Adipocyte (in vitro differentiated cells): ENCODE results near the gene SYNPR.

Experiments
- DNase-seq: peaks from one replicate; pipeline ENCODE4 v3.0.0-alpha.2; 2015; ENCODE audit warnings: low read depth
- H3K27me3 ChIP-seq: replicated peaks from 2 replicates; pipeline ENCODE4 v1.7.0; 2013; ENCODE audit warnings: mild to moderate bottlenecking, low read length, moderate library complexity; ENCODE audit not compliant: control insufficient read depth, insufficient read depth
- H3K36me3 ChIP-seq: 2 replicates; pipeline ENCODE4 v1.7.0; 2013; ENCODE audit warnings: low read length, mild to moderate bottlenecking, moderate library complexity; ENCODE audit not compliant: control insufficient read depth, insufficient read depth, severe bottlenecking
- H3K4me1 ChIP-seq: 2 replicates; pipeline ENCODE4 v1.7.0; 2013; ENCODE audit warnings: mild to moderate bottlenecking, low read length, moderate library complexity; ENCODE audit not compliant: control insufficient read depth, insufficient read depth
- H3K4me3 ChIP-seq: 2 replicates; pipeline ENCODE4 v1.7.0; 2013; ENCODE audit warnings: mild to moderate bottlenecking, low read length, moderate library complexity
- H3K9ac ChIP-seq: 2 replicates; pipeline ENCODE4 v1.7.0; 2013; ENCODE audit warnings: mild to moderate bottlenecking, low read length, moderate library complexity
- H3K9me3 ChIP-seq: 2 replicates; pipeline ENCODE4 v1.7.0; 2013; ENCODE audit warnings: mild to moderate bottlenecking, low read length, moderate library complexity; ENCODE audit not compliant: control insufficient read depth

The SYNPR gene

DNA sequence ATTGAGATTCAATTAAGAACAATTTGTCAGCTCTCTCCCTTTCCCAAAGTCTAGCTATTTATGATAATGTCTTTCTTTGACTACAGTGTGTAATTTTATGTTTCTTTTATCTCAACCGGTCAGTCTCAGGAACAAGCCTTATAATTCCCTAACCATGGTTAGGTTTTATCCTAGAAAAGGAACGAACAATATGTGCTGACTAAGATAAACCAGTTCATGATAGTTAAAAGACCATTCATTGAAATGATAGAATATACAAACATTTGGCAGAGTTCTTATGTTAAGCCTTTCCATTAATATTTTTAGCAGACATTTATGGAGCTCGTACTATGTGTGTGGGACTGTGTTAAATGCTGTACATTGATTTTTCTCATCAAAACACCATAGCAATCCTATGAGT is 106.3 kb downstream of the SYNPR start:
- peaks cover 9% of the 10 kb centered on the region for H3K4me1 ChIP-seq
- no peak overlapping the region for H3K9ac ChIP-seq
- H3K4me3 ChIP-seq, result no peak overlapping the region
- H3K27me3 ChIP-seq, result no peaks in the 10 kb centered on the region
- H3K36me3 ChIP-seq, result no peaks in the 10 kb centered on the region
- no peak for DNase-seq
- H3K9me3 ChIP-seq, result no peaks in the 10 kb centered on the region

- no peaks in the 10 kb centered on the region for H3K9me3 ChIP-seq
- no peak overlapping the region for H3K9ac ChIP-seq
- no peaks in the 10 kb centered on the region for H3K27me3 ChIP-seq
- no peaks in the 10 kb centered on the region for H3K36me3 ChIP-seq
- peaks cover 9% of the 10 kb centered on the region for H3K4me1 ChIP-seq
- no peak overlapping the region for H3K4me3 ChIP-seq
- DNase-seq, result no peak
Measured at GRCh38 chr3:63385629-63386028, 107.5 kb downstream of the SYNPR start.

GRCh38 chr3:63386568-63386967 is 108.5 kb downstream of the SYNPR start:
- no peak for DNase-seq
- Histone ChIP-seq H3K9me3 (no peaks in the 10 kb centered on the region), H3K4me3 (no peak overlapping the region)

DNA sequence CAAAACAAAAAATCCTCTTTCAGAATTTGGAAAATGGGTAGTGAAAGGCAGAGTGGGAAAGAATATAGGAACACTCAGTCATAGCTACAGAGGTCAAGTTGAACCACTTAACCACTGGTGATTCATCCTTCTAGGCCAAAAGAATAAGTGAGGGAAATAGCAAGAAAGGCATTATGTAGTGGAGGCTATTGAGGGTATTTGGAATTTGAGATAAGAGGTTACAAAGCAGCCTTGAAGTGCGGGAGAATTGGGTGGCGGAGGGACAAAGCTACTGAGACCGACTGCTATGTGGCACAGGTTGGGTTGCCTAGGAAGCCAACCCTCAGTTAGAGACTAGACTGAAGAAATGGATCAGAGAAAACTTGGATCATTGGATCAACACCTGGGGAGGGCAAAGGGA is 109.5 kb downstream of the SYNPR start:
- H3K4me3 ChIP-seq, result no peak overlapping the region
- DNase-seq, result no peak
- H3K4me1 ChIP-seq, result peaks cover 9% of the 10 kb centered on the region
- H3K9me3 ChIP-seq, result no peaks in the 10 kb centered on the region
- no peak overlapping the region for H3K9ac ChIP-seq
- no peaks in the 10 kb centered on the region for H3K36me3 ChIP-seq
- no peaks in the 10 kb centered on the region for H3K27me3 ChIP-seq

More at GRCh38 chr3:63386568-63386967, 108.5 kb downstream of the SYNPR start:
- peaks cover 9% of the 10 kb centered on the region for H3K4me1 ChIP-seq
- no peaks in the 10 kb centered on the region for H3K36me3 ChIP-seq
- no peaks in the 10 kb centered on the region for H3K27me3 ChIP-seq
- no peak overlapping the region for H3K9ac ChIP-seq

- Histone ChIP-seq H3K27me3 (no peaks in the 10 kb centered on the region), H3K9ac (no peak overlapping the region), H3K36me3 (no peaks in the 10 kb centered on the region), H3K4me3 (no peak overlapping the region), H3K4me1 (peaks cover 9% of the 10 kb centered on the region), H3K9me3 (no peaks in the 10 kb centered on the region)
- no peak for DNase-seq
Measured at GRCh38 chr3:63390710-63391230, 112.7 kb downstream of the SYNPR start.

DNA sequence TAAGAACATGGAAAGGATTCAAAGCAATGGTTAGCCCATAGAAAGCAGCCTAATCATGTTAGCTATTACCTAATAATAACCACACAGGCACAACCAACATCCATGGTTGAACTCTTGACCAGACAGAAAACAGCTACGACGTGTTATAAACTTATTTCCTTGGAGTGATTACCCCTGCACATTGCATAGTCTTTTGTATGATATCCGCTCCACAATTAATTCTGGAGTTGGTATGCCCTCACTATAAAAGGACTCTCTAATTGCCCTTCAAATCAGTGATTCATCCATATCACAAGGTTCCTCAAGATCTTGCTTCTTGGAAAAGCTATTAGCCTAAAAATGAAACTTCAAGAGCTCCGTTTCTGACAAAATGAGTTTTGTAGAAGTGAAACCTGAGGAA is 117.9 kb downstream of the SYNPR start:
- H3K4me3 ChIP-seq, result no peak overlapping the region
- H3K27me3 ChIP-seq, result no peaks in the 10 kb centered on the region

DNA sequence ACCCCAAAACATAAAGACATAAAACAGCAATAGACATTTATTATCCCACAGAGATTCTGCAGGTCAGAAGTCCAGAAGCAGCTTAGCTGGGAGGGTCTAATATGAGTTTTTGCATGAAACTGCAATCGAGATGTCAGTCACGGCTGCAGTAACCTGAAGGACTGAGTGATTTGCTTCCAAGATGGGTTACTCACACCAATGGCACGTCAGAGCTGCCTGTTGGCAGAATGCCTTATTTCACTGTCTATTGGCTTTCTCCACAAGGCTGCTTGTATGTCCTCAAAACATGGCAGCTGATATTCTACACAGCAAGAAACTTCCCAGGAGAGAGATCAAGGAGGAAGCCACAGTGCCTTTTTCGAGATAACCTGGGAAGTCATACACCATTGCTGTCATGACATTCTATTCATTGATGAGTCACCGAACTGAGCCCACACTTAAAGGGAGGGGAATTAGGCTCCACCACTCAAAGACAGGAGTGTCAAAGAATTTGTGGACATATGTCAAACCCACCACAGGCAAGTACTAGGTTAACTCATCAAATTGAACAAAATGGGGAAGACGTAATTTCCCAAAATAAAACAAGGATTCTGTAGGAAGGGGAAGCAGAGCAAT is 122.2 kb downstream of the SYNPR start:
- Histone ChIP-seq H3K9me3 (no peaks in the 10 kb centered on the region), H3K4me3 (no peak overlapping the region), H3K36me3 (no peaks in the 10 kb centered on the region), H3K27me3 (no peaks in the 10 kb centered on the region), H3K4me1 (no peaks in the 10 kb centered on the region), H3K9ac (no peak overlapping the region)
- DNase-seq, result no peak

More for the DNA sequence above, 117.9 kb downstream of the SYNPR start:
- Histone ChIP-seq H3K36me3 (no peaks in the 10 kb centered on the region), H3K9ac (no peak overlapping the region), H3K9me3 (no peaks in the 10 kb centered on the region), H3K4me1 (no peaks in the 10 kb centered on the region)
- no peak for DNase-seq

GRCh38 chr3:63405882-63406281 is 127.8 kb downstream of the SYNPR start:
- DNase-seq, result no peak
- H3K9me3 ChIP-seq, result no peaks in the 10 kb centered on the region
- H3K9ac ChIP-seq, result no peak overlapping the region
- H3K4me1 ChIP-seq, result no peaks in the 10 kb centered on the region
- no peak overlapping the region for H3K4me3 ChIP-seq
- H3K27me3 ChIP-seq, result no peaks in the 10 kb centered on the region
- no peaks in the 10 kb centered on the region for H3K36me3 ChIP-seq

DNA sequence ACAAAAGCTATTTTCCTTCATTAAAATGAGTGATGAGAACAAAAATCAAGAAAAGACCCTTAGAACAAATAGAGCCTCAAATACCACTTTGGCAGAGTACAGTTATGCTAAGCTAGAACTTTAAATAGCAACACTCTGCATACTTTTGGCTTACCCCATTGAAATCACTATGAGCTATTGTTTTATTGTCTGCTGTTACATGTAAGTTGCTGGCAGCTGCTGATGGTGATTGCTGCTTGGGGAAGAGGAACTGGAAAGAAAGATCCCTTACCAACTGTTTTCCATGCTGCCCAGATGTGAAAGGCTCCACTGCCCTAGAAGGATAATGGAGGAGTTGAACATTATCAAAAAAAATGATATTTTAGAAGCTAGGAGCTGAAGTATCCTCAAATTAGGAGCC is 135.4 kb downstream of the SYNPR start:
- Histone ChIP-seq H3K4me1 (no peaks in the 10 kb centered on the region), H3K9ac (no peak overlapping the region), H3K9me3 (no peaks in the 10 kb centered on the region), H3K27me3 (no peaks in the 10 kb centered on the region), H3K36me3 (no peaks in the 10 kb centered on the region), H3K4me3 (no peak overlapping the region)
- no peak for DNase-seq

DNA sequence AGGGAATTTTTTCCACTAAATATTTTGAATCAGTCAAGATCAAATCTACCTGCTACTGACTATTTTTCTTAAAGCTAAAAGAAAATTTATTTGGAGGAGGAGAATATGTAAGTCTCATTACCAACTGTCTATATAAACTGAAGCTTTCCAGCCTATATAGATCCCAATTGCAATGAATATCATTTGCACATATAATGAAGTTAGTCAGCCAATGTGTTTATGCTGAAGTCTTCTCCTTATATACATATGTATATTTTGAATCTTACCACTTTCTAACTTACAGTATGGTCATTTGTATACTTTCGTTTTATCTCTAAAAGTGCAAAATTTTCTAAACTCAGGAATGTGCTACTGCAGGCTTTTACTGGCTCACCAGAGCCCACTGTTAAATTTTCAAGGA is 136.5 kb downstream of the SYNPR start:
- H3K9ac ChIP-seq, result no peak overlapping the region
- H3K4me3 ChIP-seq, result no peak overlapping the region
- no peaks in the 10 kb centered on the region for H3K4me1 ChIP-seq
- no peaks in the 10 kb centered on the region for H3K9me3 ChIP-seq
- H3K27me3 ChIP-seq, result no peaks in the 10 kb centered on the region
- DNase-seq, result no peak
- H3K36me3 ChIP-seq, result no peaks in the 10 kb centered on the region

DNA sequence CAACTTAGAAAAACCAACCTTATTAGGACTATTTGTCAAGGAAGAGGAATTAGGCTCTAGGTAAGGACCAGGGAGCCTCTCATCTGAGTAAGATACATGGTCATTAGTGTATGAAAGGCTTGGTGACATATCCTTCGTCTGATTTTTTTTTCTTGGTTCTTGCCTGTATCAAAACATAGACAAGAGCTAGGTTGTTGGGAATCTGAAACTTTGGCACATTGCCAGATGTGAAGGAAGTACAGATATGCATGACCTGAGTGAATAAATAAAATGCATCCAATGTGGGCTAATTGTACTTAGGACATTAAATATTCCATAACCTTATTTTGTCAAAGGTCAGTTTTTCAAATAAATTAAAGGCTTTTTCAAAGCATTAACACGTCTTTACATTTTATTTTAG is 151.8 kb downstream of the SYNPR start:
- DNase-seq, result peak; percentile 3
- no peaks in the 10 kb centered on the region for H3K36me3 ChIP-seq
- H3K27me3 ChIP-seq, result no peaks in the 10 kb centered on the region
- H3K4me1 ChIP-seq, result no peaks in the 10 kb centered on the region
- no peak overlapping the region for H3K4me3 ChIP-seq
- H3K9ac ChIP-seq, result no peak overlapping the region
- H3K9me3 ChIP-seq, result no peaks in the 10 kb centered on the region

- no peaks in the 10 kb centered on the region for H3K4me1 ChIP-seq
- H3K36me3 ChIP-seq, result no peaks in the 10 kb centered on the region
- H3K27me3 ChIP-seq, result no peaks in the 10 kb centered on the region
- H3K4me3 ChIP-seq, result no peak overlapping the region
- no peak overlapping the region for H3K9ac ChIP-seq
- H3K9me3 ChIP-seq, result no peaks in the 10 kb centered on the region
- no peak for DNase-seq
Measured at GRCh38 chr3:63430875-63431274, 152.8 kb downstream of the SYNPR start.
